Erythroblast (primary cell): ENCODE results near the gene PHF1.

Source experiments
- GATA1 ChIP-seq: IDR thresholded peaks from 2 replicates; pipeline ENCODE4 v1.6.1; 2011; ENCODE audit warnings: low read depth, mild to moderate bottlenecking, control low read depth, low read length, moderate library complexity
- POLR2A ChIP-seq: IDR thresholded peaks from 2 replicates; pipeline ENCODE4 v1.6.1; 2011; ENCODE audit warnings: mild to moderate bottlenecking, low read length

- TF ChIP-seq POLR2A (no peak), GATA1 (no peak)
Observed at GRCh38 chr6:33432546-33432945, 21.7 kb downstream of the PHF1 start.
